GM15510 (cell line): ENCODE measurements around the gene QSER1.

ENCODE experiments used
- POLR2A ChIP-seq: IDR thresholded peaks from 3 replicates; pipeline ENCODE4 v1.6.1; 2011; ENCODE audit warnings: borderline replicate concordance; ENCODE audit not compliant: insufficient read length; ENCODE audit errors: extremely low read depth

The QSER1 gene

DNA sequence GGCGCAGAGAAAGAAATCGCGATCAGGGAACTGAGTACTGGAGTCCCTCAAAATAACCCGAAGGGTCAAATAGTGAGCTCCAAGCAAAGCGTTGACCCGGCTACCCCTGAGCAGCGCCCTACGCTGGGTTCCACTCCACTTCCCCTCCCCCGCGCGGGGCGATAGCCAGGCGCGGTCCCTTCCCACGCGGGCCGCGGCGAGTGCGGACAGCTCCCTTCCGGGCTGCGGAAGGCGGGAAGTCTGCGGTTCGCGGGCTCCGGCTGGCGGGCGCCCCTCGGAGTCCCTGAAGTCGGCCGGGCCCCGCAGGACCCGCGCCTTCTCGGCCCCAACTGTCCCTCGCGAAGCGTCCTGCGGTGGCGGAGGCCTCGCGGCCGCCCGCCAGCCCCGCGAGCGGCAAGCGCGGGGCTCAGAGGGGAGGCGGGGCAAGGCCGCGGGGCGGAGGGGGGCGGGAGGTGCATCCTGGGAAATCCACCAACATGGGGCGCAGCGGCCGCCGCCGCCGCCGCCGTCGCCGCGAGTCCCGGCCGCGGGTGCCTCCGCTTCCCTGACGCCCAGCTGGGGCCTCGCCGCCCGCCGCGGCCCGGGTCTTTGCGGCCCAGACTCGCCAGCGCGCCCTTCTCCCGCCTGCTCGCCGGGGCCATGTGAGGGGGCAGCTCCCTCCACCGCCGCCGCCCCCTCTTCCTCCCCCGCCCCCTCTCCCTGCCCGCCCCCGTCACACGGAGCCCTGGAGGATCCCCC is at the start of gene QSER1:
TSS of gene QSER1 (plus strand) at position 457 of the 738 bp plus-strand sequence. CDS start 315 bp downstream, outside the sequence.
- peak; percentile 85 for TF ChIP-seq POLR2A

- no peak for TF ChIP-seq POLR2A
Measured at GRCh38 chr11:32843544-32843943, 49.1 kb upstream of the QSER1 start.

GRCh38 chr11:32847511-32847910 is 45.1 kb upstream of the QSER1 start:
- no peak for TF ChIP-seq POLR2A

DNA sequence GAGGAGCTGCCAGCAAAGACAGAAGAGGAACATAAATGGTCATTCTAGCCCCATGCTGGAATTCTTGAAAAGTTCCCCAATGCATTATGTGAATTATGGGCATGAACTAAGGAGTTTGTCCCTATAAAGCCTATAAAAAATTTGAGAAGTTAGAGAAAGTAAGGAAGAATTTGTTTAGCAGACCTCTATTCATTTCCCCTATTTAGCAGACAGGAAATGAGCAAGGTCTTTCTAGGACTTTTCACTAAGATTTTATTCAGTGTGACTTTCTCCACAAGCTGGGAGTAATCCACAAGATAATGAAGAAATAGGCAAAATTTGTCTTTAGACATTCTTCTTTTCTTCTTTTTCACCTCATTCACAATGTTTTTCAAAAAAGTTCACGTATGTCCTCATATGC is 42.9 kb upstream of the QSER1 start:
- TF ChIP-seq POLR2A = no peak

DNA sequence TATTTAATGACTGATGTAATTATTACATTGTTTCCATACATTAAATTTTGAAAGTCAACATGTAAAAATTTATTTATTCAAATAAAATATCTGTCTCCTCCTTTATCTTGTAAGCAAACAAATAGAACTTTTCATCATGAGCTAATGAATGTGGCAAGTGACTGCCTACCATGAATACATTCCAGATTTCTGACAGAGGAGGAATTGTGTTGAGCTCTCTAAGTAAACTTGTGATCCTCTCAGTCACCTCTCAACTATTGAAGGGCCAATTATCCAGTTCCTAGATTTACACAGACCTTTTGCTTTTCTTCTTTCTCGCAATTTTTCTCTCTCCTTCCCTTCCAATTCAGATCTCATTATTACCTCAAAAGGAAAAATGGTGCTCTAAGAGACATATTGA is 41.4 kb upstream of the QSER1 start:
- TF ChIP-seq POLR2A = no peak

DNA sequence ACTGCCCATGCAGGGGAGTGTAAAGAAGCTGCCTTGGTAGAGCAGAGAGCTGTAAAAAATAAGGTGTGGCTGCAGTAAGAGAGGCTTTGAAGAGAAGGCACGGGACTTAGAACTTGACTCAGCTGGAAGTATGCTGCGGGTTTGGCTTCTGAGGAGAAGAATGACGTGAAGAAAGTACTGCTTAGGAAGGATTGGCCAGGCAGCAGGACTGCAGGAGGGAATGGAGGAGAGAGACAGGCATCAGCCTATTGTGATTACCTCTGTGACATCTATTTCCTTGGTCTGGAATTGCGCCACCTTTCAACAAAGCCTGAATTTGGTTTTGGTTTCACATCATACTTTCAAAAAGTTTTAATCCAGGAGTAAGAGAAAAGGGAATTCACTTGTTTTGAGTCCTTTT is 40.4 kb upstream of the QSER1 start:
- TF ChIP-seq POLR2A = no peak

- no peak for TF ChIP-seq POLR2A
Measured at GRCh38 chr11:32855601-32856000, 37.0 kb upstream of the QSER1 start.

DNA sequence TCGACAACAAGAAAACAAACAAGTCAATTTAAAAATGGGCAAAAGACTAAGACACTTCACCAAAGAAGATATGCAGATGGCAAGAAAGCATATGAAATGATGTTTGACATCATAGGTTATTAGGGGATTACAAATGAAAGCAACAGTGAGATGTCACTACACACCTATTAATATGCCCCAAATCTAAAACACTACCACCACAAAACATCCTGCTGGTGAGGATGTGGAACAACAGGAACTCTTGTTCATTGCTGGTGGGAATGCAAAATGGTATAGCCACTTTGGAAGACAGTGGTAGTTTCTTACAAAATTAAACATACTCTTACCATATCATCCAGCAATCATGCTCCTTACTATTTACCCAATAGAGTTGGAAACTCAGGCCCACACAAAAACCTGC is 33.9 kb upstream of the QSER1 start:
- TF ChIP-seq POLR2A = no peak

DNA sequence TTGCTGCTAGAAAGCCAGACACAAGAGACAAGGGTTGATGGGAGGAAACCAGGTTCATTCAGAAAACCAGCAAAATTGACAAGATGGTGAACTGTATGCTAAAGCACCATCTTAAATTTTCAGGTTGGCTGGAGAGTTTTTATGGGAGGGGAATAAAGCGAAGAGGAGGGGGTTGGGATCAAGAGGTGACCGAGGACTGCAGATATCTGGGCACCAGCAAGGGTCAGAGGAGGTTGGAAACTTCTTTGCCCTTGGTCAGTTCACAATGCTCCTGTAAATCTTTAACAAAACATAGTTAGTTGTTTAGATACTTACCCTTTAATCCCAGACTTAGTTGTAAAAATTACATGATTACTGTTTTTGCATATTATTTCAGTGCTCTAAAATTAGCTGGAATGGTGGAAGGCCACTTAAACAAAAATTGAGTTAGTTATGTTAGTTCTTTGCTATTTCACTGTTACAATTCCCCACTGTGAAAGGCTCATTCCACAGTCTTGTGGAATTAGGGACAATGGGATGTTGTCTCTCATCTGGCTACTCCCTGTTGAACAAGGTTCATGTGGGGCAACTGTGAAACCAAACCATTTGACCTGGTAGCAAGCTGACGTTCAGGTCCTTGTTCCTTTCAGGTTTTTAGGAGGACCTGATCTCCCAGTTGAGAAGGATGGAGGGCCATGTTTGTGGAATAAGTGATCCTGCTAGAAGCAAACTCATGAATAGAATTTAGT is 30.6 kb upstream of the QSER1 start:
- TF ChIP-seq POLR2A = no peak

- TF ChIP-seq POLR2A = no peak
Measured at GRCh38 chr11:32864555-32864954, 28.1 kb upstream of the QSER1 start.

GRCh38 chr11:32870676-32871075 is 21.9 kb upstream of the QSER1 start:
- no peak for TF ChIP-seq POLR2A

DNA sequence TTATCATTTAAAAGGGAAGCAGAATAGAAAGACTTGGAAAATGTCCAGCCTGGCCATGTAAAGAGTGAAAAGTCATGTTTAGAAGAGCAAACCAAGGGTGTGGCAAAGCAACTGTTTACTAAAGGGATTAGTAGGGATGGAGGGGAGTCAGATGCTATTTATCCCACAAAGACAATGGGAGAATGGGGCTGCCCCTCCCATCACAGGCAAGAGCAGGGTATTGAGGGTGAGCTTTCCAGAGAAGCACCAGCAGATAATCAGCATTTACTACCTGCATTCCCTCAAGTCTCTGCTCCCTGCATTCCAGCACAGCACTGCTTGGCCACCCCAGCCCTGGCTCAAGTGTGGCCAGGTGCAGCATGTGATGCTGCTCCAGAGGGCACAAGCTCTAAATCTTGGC is 18.5 kb upstream of the QSER1 start:
- TF ChIP-seq POLR2A = no peak

DNA sequence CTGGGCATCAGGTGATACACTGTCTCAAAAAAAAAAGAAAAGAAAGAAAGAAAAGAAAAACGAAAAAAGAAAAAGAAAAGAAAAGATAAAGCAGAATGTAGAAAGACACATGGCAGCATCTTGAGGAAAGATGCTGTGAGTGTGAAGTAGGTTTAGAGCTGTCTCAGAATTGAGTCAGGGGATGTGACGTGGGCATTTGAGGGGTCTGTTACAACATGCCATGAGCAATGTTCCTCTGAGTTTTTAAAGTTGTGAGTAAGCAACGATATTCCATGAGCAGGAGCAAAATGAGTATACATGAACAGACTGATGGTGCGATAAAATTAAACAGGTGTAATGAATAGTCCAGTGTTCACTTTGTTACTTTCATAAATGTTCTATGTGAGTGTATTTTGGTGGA is 11.3 kb upstream of the QSER1 start:
- no peak for TF ChIP-seq POLR2A

DNA sequence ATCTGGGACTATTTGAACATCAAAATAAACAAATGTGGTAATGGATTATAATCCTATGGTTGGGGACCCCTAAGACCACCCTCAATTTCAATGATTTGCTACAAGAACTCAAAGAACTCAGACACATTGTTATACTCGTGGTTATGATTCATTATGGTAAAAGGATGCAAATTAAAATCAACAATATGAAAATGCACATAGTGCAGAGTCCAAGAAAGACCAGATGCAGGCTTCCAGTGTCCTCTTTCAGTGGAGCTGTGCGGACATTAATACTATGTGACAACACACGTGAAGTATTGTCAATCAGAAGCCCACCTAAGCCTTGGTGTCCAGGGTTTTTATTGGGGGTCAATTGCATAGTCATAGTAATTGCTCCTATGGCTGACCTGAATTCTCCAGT is 9.2 kb upstream of the QSER1 start:
- no peak for TF ChIP-seq POLR2A

DNA sequence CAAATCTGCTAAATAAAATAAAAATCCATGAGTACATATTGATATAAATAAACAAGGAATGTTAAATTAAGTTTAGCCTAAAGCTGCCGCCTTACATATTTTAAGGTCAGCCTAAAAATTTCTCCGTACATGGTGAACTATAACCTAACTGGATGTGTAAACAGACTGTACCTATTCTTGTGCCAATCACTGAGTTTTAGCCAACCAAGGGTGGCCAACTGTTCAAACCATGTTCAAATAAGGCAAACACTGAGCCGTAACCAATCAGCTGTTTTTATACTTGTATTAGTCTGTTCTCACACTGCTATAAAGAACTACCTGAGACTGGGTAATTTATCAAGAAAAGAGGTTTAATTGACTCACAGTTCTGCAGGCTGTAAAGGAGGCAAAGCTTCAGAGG is 8.6 kb upstream of the QSER1 start:
- TF ChIP-seq POLR2A = no peak

DNA sequence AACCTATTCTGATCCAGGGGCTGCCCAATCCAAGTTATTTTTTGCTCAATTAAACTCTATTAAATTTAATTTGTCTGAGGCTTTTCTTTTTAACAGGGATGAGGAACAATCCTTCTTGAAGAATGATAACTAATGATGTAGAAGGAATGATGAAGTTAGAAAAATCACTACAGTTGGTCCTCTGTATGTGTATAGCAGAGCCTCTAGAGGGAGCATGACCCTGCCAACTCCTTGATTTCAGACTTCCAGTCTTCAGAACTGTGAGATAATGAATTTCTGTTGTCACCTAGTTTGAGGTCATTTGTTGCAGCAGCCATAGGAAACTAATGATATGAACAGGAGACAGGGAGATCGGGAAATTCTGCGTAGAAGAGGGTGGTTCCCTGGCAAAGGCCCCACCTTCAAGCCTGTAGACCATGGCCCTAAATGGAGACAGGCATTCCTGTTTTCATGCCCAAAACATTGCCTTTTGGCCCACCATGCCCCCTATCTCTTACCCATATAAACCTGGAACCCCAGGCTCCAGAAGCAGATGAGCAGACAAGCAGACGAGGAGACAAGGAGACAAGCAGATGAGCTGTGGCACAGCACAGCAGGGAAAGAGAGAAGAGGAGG is 7.7 kb upstream of the QSER1 start:
- no peak for TF ChIP-seq POLR2A

DNA sequence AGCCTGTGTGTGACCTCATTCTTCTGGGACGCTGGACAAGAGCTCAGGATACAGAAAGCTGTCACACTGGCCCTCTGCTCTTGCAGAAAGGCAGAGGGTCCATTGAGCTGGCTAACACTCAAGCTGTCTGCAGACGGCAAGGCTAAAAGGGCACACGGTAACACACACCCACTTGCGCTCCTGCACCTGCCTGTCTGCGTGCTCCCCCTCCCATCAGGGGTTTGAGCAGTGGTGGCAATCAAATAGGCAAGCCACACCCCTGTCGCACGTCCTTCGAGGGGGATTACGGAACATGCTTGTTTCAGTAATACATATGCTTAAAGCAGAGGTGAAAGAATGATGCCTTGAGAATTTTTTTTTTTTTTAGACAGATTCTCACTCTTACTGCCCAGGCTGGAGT is 7.1 kb upstream of the QSER1 start:
- TF ChIP-seq POLR2A = no peak

- no peak for TF ChIP-seq POLR2A
Measured at GRCh38 chr11:32886180-32886579, 6.4 kb upstream of the QSER1 start.
